ENCODE measurements around the gene LIMA1. TPM values are rescaled to one million over a fixed set of nuclear protein-coding genes. Genes with fewer than 3 reads are reported as not detected.

LIMA1 gene
- total and polyA plus RNA-seq, 5 experiments from 2014 or later = 9.0 to 12.5 (median 11.0) TPM

DNA sequence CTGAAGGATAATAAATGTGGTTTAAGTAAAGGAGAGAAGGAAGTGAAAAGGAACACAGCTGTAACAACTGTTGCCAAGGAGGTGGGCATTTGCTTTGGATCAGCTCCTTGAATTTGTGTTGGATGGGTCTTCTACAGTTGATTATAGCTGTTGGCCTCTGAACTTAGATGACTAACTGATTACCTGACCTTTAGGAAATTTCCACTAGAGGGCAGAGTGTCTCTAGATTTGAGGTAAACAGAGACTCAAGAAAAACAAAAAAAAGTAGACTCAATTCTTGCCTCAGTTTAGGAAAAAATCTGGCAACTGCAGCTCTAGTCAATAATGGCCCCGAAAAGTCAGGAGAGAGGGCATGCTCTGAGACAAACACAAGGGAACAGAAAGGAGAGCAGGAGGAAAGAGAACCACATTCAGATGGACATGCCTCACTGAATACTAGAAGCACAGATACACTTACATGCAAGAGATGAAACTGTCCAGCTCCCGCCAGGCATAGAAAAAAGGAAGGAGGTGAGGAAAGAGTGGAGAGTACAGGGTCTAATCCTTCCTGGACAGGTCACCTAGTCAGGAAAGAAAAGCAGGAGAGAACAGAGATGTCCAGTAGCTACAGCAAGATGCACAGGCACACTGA is 150.7 kb downstream of the LIMA1 start:
- no peaks in the 10 kb centered on the region for H3K9me3 Mint-ChIP-seq
- H3K36me3 Mint-ChIP-seq = peaks cover 7 to 85% (median 20%) of the 10 kb centered on the region in 3 donors
- peaks cover 6 to 32% (median 17%) of the 10 kb centered on the region in 4 donors for H3K4me1 Mint-ChIP-seq
- DNase-seq (peak in 4 of 10 donors; percentile 22 to 61 (median 54)), ATAC-seq (peak; percentile 50 to 51)
- no peak overlapping the region for H3K4me3 Mint-ChIP-seq
- POLR2A ChIA-PET = interaction anchor here (1.1 kb wide), 1 partner anchor 21 kb away, joined by 3 read pairs; the partner anchor contains the start of gene COX14
- peak overlapping the region in 9 of 10 donors; percentile 12 to 83 (median 52) for H3K27ac Mint-ChIP-seq
- no peaks in the 10 kb centered on the region for H3K27me3 Mint-ChIP-seq

DNA sequence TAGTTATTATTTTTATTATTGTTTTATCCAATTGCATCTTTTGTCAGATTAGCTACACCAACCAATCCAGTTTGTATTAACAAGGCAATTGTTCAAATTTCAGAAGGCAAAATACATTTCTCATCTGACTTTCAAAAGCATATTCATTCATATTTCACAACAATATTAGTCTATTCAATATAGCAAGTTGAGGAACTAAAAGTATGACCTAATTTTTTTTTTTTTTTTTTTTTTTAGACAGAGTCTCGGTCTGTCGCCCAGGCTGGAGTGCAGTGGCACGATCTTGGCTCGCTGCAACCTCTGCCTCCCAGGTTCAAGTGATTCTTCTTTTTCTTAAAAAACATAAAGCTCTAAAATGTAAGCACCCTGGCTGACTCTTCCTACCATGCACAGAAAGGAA is 154.0 kb downstream of the LIMA1 start:
- POLR2A ChIA-PET = interaction anchor here (0.6 to 1.8 kb wide), 5 partner anchors 13 to 1135 kb away, joined by 3 to 9 read pairs (median 4); partner anchors contain the start of gene COX14
- peak overlapping the region in 1 of 10 donors; percentile 10 for H3K27ac Mint-ChIP-seq

DNA sequence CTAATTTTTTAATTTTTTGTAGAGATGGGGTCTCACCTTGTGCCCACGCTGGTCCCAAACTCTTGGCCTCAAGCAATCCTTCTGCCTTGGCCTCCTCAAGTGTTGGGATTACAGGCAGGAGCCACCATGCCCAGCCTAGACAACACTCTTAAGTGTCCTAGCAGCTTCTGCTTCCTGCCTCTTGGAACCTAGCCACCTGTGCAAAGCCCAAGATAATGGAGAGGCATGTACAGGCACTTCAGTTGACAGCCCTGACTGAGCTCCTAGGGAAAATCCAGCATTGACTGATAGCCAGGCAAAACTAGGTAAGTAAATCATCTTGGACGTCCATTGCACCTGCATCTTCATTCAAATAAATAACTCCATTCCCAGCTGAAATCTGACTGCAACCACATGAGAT is 155.8 kb downstream of the LIMA1 start:
- Mint-ChIP-seq H3K36me3 (peaks cover 0 to 88% (median 8%) of the 10 kb centered on the region in 3 donors), H3K27ac (peak overlapping the region in 7 of 10 donors; percentile 5 to 72 (median 49))

More for the DNA sequence above, 154.0 kb downstream of the LIMA1 start:
- H3K4me1 Mint-ChIP-seq = peaks cover 19 to 55% (median 30%) of the 10 kb centered on the region in 4 donors
- no peak overlapping the region for H3K4me3 Mint-ChIP-seq
- H3K36me3 Mint-ChIP-seq = peaks cover 0 to 90% (median 9%) of the 10 kb centered on the region in 3 donors
- DNase-seq (no peak), ATAC-seq (no peak)
- no peaks in the 10 kb centered on the region for H3K9me3 Mint-ChIP-seq
- H3K27me3 Mint-ChIP-seq = no peaks in the 10 kb centered on the region

More for the DNA sequence above, 155.8 kb downstream of the LIMA1 start:
- Mint-ChIP-seq H3K9me3 (no peaks in the 10 kb centered on the region), H3K4me3 (no peak overlapping the region), H3K4me1 (peaks cover 15 to 58% (median 32%) of the 10 kb centered on the region in 4 donors), H3K27me3 (no peaks in the 10 kb centered on the region)
- DNase-seq (no peak), ATAC-seq (no peak)
- POLR2A ChIA-PET = interaction anchor here (1.1 to 1.4 kb wide), 2 partner anchors 10 to 15 kb away, joined by 7 to 9 read pairs; partner anchors contain the start of gene COX14

Small RNA genes lying within 50 kb of the gene (microRNA-seq; reads per million reads assigned to microRNA genes)
- gene MIR1293 (ENCODE audit: borderline microRNAs expressed) = not detected

Other genes starting within 250 kb of the LIMA1 start
- gene ASIC1, start 225.9 kb downstream of the LIMA1 start, total RNA-seq = 10 to 100 TPM; 11.7 to 12.2 TPM
- 1 to 10 TPM in 2 of 3 donors, under 1 TPM in 1; 0.97 to 1.3 (median 1.0) TPM for gene ASIC1, start 225.9 kb downstream of the LIMA1 start, polyA plus RNA-seq
- gene SMARCD1, start 198.2 kb downstream of the LIMA1 start, total RNA-seq = 10 to 100 TPM; 63.1 to 71.8 TPM
- gene SMARCD1, start 198.2 kb downstream of the LIMA1 start, polyA plus RNA-seq = 10 to 100 TPM in 2 of 3 donors, 1 to 10 TPM in 1; 9.7 to 16.8 (median 16.0) TPM
- gene GPD1, start 179.5 kb downstream of the LIMA1 start, total RNA-seq = 1 to 10 TPM; 1.1 to 1.5 TPM
- gene GPD1, start 179.5 kb downstream of the LIMA1 start, polyA plus RNA-seq = not detected
- 10 to 100 TPM; 43.4 to 47.1 TPM for gene COX14, start 171.3 kb downstream of the LIMA1 start, total RNA-seq
- 100 to 1,000 TPM; 266 to 317 (median 298) TPM for gene COX14, start 171.3 kb downstream of the LIMA1 start, polyA plus RNA-seq
- 10 to 100 TPM; 51.0 to 55.7 TPM for gene CERS5, start 116.2 kb downstream of the LIMA1 start, total RNA-seq
- gene CERS5, start 116.2 kb downstream of the LIMA1 start, polyA plus RNA-seq = 10 to 100 TPM; 31.0 to 45.0 (median 33.6) TPM
- gene FAM186A, start 113.1 kb upstream of the LIMA1 start, total RNA-seq = not detected
- under 1 TPM in 2 of 3 donors, not detected in 1; 0.06 to 0.07 TPM for gene FAM186A, start 113.1 kb upstream of the LIMA1 start, polyA plus RNA-seq
- gene LARP4, start 117.4 kb upstream of the LIMA1 start, total RNA-seq = 10 to 100 TPM; 42.2 to 44.1 TPM
- 10 to 100 TPM; 14.9 to 16.7 (median 15.9) TPM for gene LARP4, start 117.4 kb upstream of the LIMA1 start, polyA plus RNA-seq
- 10 to 100 TPM; 28.6 to 31.5 TPM for gene DIP2B, start 221.5 kb upstream of the LIMA1 start, total RNA-seq
- gene DIP2B, start 221.5 kb upstream of the LIMA1 start, polyA plus RNA-seq = 10 to 100 TPM in 1 of 3 donors, 1 to 10 TPM in 2; 6.2 to 13.5 (median 9.4) TPM